Suprapubic skin (tissue), 4 donors: Measurements from ENCODE around the gene SLC2A13. TPM values are rescaled to one million over a fixed set of nuclear protein-coding genes. Genes with fewer than 3 reads are reported as not detected.
A peak's percentile ranks its signal among the peaks of the same experiment; 100 is the strongest.

Source experiments
- DNase-seq, 2 donors: peaks; one replicate each; pipeline ENCODE4 v3.0.0-alpha.2; 2019; ENCODE audit warnings: low spot score in 2 of 2
- H3K27ac ChIP-seq: fragments of 200-600 bp; sonication (generic); one replicate; pipeline ENCODE4 v1.5.1; 2019
- H3K27me3 ChIP-seq: fragments of 200-600 bp; sonication (generic); one replicate; pipeline ENCODE4 v1.5.1; 2019
- H3K36me3 ChIP-seq: fragments of 200-600 bp; sonication (generic); one replicate; pipeline ENCODE4 v1.5.1; 2019
- H3K4me1 ChIP-seq: fragments of 200-600 bp; sonication (generic); one replicate; pipeline ENCODE4 v1.5.1; 2019
- H3K4me3 ChIP-seq: fragments of 200-600 bp; sonication (generic); one replicate; pipeline ENCODE4 v1.5.1; 2019; ENCODE audit warnings: mild to moderate bottlenecking
- H3K9me3 ChIP-seq: fragments of 200-600 bp; sonication (generic); one replicate; pipeline ENCODE4 v1.5.1; 2019
- CTCF ChIP-seq, 2 donors: fragments of 200-600 bp in 1 of 2; fragments of 450-650 bp in 1 of 2; sonication (generic) in 1 of 2; IDR thresholded peaks; one replicate each; pipeline ENCODE4 v1.5.1; 2016 to 2019; ENCODE audit warnings: antibody characterized with exemption in 2 of 2, mild to moderate bottlenecking in 1 of 2, moderate library complexity in 1 of 2
- EP300 ChIP-seq: sonication (generic); formaldehyde crosslinking; IDR thresholded peaks from one replicate; pipeline ENCODE4 v1.6.1; 2017; ENCODE audit warnings: antibody characterized with exemption
- POLR2A ChIP-seq, 2 donors: fragments of 450-650 bp; IDR thresholded peaks; one replicate each; pipeline ENCODE4 v1.6.1; 2017; ENCODE audit warnings: antibody characterized with exemption in 2 of 2, mild to moderate bottlenecking in 2 of 2, moderate library complexity in 2 of 2
- POLR2AphosphoS5 ChIP-seq, 3 donors: sonication (generic); formaldehyde crosslinking; IDR thresholded peaks; one replicate each; pipeline ENCODE4 v1.6.1; 2017; ENCODE audit warnings: antibody characterized with exemption in 3 of 3
- WGBS: methylation state at CpG from one replicate; pipeline ENCODE4 v1.1.5; 2018; 5-methylcytosine and 5-hydroxymethylcytosine counted together
- total RNA-seq, 4 donors: library from RNA; depleted of rRNA; stranded (reverse); fragments of >200 nt; gene quantifications; one replicate each; pipeline ENCODE4 v1.1.0, GENCODE V29; 2016

SLC2A13 gene
- total RNA-seq, 4 donors from 2014 or later, result 10.4 to 14.1 (median 13.4) TPM

GRCh38 chr12:40012711-40013110 lies 93.2 kb downstream of the SLC2A13 start:
- H3K4me3 ChIP-seq, result no peak overlapping the region
- H3K9me3 ChIP-seq, result no peaks in the 10 kb centered on the region
- WGBS, result 29% methylated on average over 3 of the region's 3 CpGs
- no peaks in the 10 kb centered on the region for H3K27me3 ChIP-seq
- no peak for DNase-seq
- no peak overlapping the region for H3K27ac ChIP-seq
- TF ChIP-seq CTCF (IDR thresholded peaks at IDR 0.05) (no peak), POLR2AphosphoS5 (IDR thresholded peaks at IDR 0.05) (no peak), EP300 (no peak), POLR2A (IDR thresholded peaks at IDR 0.05) (no peak)
- H3K36me3 ChIP-seq, result no peaks in the 10 kb centered on the region
- H3K4me1 ChIP-seq, result no peaks in the 10 kb centered on the region

DNA sequence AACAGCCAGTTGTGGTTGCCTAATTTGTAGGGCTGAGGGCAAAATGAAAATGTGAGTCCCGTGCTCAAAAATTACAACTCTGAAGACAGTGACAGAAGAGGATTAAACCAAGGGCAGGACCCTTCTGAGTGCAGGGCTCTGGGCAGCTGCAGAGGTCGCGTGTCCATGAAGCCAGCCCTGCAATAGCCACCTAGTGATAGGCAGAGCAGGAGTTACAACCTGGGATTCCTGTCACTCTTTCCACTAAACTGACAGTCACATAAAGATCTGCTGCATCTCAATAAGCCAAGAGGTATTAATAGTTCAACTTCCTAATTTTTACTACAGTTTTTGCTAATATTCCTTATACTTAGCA lies 94.1 kb downstream of the SLC2A13 start:
- H3K4me3 ChIP-seq, result peak overlapping the region; percentile 17
- WGBS, result 72% methylated on average over 3 of the region's 3 CpGs

GRCh38 chr12:40010899-40011774 lies 94.7 kb downstream of the SLC2A13 start:
- Histone ChIP-seq H3K27ac (no peak overlapping the region), H3K4me3 (peak overlapping the region; percentile 17), H3K4me1 (no peaks in the 10 kb centered on the region), H3K27me3 (no peaks in the 10 kb centered on the region), H3K36me3 (no peaks in the 10 kb centered on the region), H3K9me3 (no peaks in the 10 kb centered on the region)
- 67% methylated on average over 11 of the region's 11 CpGs for WGBS
- DNase-seq, result no peak
- TF ChIP-seq CTCF (IDR thresholded peaks at IDR 0.05), result peak; percentile 65 to 69
- no peak for TF ChIP-seq POLR2AphosphoS5 (IDR thresholded peaks at IDR 0.05)

More for the DNA sequence above, 94.1 kb downstream of the SLC2A13 start:
- TF ChIP-seq CTCF (IDR thresholded peaks at IDR 0.05) (no peak), EP300 (no peak), POLR2AphosphoS5 (IDR thresholded peaks at IDR 0.05) (no peak), POLR2A (IDR thresholded peaks at IDR 0.05) (no peak)
- no peaks in the 10 kb centered on the region for H3K9me3 ChIP-seq
- no peak overlapping the region for H3K27ac ChIP-seq
- no peaks in the 10 kb centered on the region for H3K4me1 ChIP-seq
- H3K36me3 ChIP-seq, result no peaks in the 10 kb centered on the region
- H3K27me3 ChIP-seq, result no peaks in the 10 kb centered on the region
- no peak for DNase-seq

- no peak overlapping the region for H3K4me3 ChIP-seq
- no peak overlapping the region for H3K27ac ChIP-seq
- no peak for DNase-seq
- H3K36me3 ChIP-seq, result no peaks in the 10 kb centered on the region
- 73% methylated on average over 4 of the region's 4 CpGs for WGBS
- H3K4me1 ChIP-seq, result no peaks in the 10 kb centered on the region
- TF ChIP-seq EP300, result no peak
- TF ChIP-seq CTCF (IDR thresholded peaks at IDR 0.05), result no peak
- no peak for TF ChIP-seq POLR2AphosphoS5 (IDR thresholded peaks at IDR 0.05)
- TF ChIP-seq POLR2A (IDR thresholded peaks at IDR 0.05), result no peak
- peaks cover 8% of the 10 kb centered on the region for H3K9me3 ChIP-seq
- no peaks in the 10 kb centered on the region for H3K27me3 ChIP-seq
These were observed 103.4 kb downstream of the SLC2A13 start for GRCh38 chr12:40002178-40003169.

DNA sequence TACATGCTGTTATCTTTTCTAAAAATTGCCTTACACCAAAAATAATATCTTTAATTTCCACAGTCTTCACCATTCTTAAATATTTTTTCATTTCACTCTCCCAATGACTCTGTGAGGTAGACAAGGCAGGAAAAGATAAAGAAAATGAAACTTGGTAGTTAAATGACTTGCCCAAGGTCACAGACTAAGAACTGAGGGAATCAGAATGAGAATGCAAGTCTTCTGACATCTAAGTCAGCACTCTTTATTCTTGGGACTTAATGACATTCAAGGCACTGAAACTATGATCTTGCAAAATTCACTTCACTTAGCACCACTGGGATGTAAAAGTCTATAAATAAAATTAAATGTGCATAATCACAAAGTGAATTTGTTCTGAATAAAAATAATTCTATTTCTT lies 104.5 kb downstream of the SLC2A13 start:
- no peak for DNase-seq
- Histone ChIP-seq H3K27me3 (no peaks in the 10 kb centered on the region), H3K36me3 (no peaks in the 10 kb centered on the region), H3K9me3 (peaks cover 8% of the 10 kb centered on the region), H3K4me1 (no peaks in the 10 kb centered on the region), H3K4me3 (no peak overlapping the region), H3K27ac (no peak overlapping the region)
- TF ChIP-seq POLR2AphosphoS5 (IDR thresholded peaks at IDR 0.05) (no peak), POLR2A (IDR thresholded peaks at IDR 0.05) (no peak), EP300 (no peak), CTCF (IDR thresholded peaks at IDR 0.05) (no peak)
